GM18909 (cell line): Measurements from ENCODE around the gene EHD3.

Source experiments
- ATAC-seq: cut with Tn5 transposase; IDR thresholded peaks from one replicate; pipeline ENCODE4 v1.9.1; 2021; ENCODE audit warnings: mild to moderate bottlenecking; ENCODE audit not compliant: unreplicated experiment, poor library complexity

EHD3 gene

GRCh38 chr2:31234683-31235503 is 941 bp downstream of the EHD3 start:
- no peak for ATAC-seq

- no peak for ATAC-seq
Measured at GRCh38 chr2:31235504-31235902, 1.6 kb downstream of the EHD3 start.

- ATAC-seq = no peak
Measured at GRCh38 chr2:31236433-31237205, 2.7 kb downstream of the EHD3 start.

DNA sequence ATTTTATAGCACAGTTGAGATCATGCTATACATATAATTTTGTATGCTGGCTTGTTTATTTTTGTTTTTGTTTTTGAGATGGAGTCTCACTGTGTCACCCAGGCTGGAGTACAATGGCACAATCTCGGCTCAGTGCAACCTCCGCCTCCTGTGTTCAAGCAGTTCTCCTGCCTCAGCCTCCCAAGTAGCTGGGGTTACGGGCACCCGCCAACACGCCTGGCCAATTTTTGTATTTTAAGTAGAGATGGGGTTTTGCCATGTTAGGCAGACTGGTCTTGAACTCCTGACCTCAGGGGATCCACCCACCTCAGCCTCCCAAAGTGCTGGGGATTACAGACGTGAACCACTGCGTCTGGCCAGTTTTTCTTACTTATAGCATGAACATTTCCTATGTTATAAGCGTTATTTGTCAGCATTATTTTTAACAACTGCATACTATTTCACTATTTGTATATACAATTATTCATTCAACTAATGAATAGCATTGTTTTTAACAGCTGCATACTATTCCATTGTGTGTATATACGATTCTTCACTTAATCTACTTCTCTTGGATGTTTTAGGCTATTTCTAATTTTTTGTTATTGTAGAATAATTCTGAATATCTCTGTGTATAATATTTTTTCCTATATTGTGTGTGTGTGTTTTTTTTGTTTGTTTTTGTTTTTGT is 3.5 kb downstream of the EHD3 start:
- no peak for ATAC-seq

- ATAC-seq = no peak
Measured at GRCh38 chr2:31238126-31238905, 4.4 kb downstream of the EHD3 start.

DNA sequence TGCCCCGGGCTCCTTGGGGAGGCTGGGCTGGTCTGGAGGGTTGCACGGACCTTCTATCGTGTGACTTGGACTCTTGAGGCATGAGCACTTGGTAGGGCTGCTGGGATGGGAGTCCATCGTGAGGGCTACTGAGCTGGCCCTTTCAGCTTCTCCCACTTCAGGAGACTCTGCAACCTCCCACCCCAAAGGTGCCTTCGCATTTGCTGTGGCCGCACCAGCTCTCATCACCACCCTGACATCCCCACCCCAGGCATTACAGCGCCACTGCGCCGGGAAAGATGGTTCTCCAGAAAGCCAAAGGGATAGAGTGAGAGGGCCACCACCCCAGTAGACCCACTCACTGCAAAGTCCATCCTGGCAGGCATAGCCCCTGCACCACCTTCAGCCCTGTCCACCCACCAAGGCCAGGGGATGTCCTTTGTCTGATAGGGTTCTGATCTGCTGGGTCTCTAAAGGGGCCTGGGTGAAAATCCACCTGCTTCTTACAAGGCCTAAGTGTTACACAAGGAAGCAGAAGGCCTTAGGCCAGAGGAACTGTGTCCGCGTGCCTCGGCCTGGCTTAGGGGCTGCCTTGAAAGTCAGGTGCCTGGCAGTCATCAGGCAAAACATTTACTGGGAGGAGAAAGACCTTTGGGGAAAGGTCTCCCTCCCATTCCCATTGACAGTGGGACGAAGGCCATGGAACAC is 5.1 kb downstream of the EHD3 start:
- no peak for ATAC-seq

DNA sequence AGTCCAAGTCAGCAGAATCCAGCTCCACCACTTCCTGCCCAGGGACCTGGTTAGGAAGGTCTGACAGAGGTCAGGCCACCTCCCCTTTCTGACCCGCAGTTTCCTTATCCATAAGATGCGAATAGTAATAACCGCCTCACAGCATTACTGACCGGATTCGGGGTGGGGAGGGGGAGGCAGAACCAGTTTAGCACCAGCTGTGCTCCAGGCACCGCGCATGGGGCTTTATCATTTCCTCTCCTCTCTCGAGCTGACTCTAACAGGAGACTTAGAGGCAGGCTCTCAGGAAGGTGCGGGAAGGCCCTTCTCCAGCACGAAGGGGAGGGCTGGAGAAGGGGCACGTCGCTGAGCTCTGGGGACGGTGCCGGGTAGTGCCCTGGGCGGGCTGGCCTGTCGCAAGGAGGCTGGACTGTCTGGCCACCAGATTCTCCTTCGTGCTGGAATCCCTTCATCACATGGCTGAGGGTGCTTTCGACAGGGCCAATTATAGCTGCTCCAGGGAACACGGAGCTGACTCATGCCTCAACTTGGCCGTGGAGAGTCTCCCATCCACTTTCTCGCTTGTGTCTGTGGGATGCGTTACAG is 5.7 kb downstream of the EHD3 start:
- no peak for ATAC-seq

- ATAC-seq = no peak
Measured at GRCh38 chr2:31240381-31241365, 6.7 kb downstream of the EHD3 start.

GRCh38 chr2:31241625-31242270 is 7.8 kb downstream of the EHD3 start:
- no peak for ATAC-seq

GRCh38 chr2:31243053-31243452 is 9.1 kb downstream of the EHD3 start:
- no peak for ATAC-seq

DNA sequence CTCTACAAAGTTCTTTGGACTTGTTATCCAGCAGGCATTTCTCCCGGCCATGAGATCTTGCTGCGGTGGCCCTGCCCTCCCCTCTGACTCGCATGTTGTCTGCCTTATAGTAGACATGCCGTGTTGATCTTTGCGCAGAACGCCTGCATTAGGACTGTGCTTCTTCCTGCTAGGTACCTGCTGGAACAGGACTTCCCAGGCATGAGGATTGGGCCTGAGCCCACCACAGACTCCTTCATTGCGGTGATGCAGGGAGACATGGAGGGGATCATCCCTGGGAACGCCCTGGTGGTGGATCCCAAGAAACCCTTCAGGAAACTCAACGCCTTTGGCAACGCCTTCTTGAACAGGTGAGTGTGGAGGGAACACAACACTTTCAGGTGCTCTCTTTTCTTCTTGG is 10.1 kb downstream of the EHD3 start:
- ATAC-seq = no peak

DNA sequence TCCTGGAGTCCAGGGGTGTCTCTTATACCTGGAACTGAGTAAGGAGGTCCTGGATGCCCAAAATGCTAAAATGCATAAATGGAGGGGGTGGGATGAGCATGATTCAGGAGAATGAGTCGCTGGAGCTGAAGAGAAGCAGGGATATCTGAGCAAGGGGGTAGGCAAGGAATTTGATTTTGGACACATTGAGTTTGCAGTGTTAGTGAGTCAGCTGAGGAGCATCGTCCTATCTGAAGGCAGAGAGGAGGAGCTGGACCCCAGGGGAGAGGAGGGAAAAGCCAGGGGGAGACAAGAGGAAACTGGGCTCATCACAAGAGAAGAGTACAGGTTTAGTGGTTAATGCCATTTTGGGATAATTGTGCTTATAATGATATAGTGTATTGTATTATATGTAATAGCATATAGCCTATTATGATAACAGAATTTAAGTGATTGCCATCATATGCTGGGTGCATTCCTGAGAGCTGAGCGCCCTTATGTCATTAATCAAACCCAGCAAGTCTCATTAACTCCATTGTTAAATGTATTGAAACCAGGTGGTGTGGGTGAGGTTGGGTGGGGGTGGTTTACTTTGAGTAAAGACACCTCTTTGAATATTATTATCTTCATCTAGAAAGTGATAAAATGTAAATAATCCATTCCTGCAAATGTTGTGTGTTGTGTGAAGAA is 12.4 kb downstream of the EHD3 start:
- no peak for ATAC-seq

DNA sequence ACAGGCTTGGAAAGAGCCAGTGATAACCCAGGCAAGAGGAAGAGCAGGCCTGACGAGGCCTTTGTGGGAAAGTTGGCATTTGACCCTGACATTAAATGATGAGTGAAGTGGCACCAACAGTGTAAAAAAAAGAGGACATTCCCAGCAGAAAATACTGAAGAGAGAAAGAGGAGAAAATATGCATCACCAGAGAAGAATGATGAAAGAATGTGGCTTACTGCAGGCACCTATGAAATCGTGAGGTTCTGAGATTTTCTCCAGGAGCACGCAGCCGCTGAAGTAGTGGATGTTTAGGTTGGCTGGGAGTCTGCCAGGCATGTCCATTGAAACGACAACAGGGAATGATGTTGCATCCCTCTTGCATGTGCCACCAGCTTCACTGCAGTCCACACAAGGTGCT is 13.8 kb downstream of the EHD3 start:
- ATAC-seq = no peak

GRCh38 chr2:31248139-31248538 is 14.2 kb downstream of the EHD3 start:
- ATAC-seq = no peak

DNA sequence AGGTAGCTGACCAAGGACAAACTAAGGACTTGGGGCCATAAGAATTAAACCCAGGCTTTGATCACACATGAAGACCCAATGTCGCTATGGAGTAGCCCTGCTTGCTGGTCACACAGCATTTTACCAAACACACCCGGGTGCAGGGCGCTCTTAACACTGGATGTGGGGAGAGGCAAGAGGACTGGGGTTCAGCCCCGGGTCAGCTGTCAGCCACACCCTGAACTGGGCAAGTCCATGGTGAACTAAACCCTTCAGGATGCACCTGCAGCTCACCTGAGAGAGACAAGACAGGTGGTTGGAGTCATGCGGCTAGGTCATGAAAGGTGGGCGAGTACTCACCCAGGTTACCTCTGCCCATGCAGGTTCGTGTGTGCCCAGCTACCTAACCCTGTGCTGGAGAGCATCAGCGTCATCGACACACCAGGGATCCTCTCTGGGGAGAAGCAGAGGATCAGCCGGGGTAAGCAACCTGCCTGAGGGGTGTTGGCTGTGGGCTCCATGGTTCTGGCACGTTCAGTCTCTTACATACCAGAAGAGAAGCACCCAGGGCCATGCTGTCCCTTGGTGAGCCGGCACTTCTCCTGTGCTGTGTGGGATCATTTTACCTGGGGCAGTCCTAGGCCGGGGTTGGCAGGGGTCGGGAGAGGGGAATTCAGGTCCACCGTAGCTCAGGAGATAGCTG is 15.2 kb downstream of the EHD3 start:
- ATAC-seq = no peak

DNA sequence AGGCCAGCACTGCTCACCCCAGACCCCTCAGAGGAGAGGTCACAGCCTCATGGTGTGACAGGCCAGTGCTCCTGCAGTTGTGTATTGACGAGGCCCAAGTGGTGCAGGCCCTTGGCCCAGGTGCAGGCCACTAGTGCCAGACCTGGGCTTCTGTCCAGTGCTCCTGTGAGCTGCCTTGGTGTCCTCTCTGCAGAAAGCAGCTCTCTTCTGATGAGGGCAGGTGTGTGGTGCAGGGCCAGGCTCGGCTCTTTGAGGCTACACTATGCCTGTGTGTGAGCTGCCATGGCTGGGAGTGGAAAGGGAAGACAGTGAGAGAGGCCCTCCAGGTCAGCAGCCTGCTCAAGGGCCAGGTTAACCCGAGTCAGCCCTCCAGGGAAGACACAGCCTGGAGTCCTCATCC is 17.1 kb downstream of the EHD3 start:
- no peak for ATAC-seq

DNA sequence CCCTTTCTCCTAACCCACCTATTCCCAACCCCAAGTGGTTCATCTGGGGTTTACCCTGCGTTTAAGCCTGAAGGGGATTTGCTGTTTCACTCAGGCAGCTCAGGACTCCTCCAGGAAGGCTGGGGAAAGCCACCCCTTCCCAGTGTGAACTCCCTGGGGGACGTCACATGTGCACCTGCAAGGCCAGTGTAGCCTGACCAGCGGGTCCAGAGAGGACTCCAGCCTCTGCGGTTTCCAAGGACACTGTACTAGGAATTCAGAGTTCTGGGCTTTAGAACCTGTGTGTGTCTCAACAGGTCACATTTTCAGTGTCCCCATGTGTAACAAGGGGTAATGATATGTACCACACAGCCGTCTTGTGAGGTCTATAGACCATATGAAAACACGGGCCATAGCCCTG is 17.9 kb downstream of the EHD3 start:
- no peak for ATAC-seq
